ENCODE measurements around the gene ATP6V0C.

The ATP6V0C gene

GRCh38 chr16:2513405-2514332 is at the start of gene ATP6V0C:
Gene ATP6V0C (plus strand): TSS chr16:2513952. CDS start chr16:2514104, 152 bp downstream.
- peak; percentile 83 to 86 for DNase-seq (ENCODE audit: low read depth in 1 of 2, low spot score in 1 of 2)

- no peak for DNase-seq (ENCODE audit: low read depth in 1 of 2, low spot score in 1 of 2)
These were observed 49.4 kb upstream of the ATP6V0C start for GRCh38 chr16:2464333-2464732.

- DNase-seq (ENCODE audit: low read depth in 1 of 2, low spot score in 1 of 2): no peak
These were observed 47.9 kb upstream of the ATP6V0C start for GRCh38 chr16:2465653-2466415.

- no peak for DNase-seq (ENCODE audit: low read depth in 1 of 2, low spot score in 1 of 2)
These were observed 46.9 kb upstream of the ATP6V0C start for GRCh38 chr16:2466667-2467527.

- no peak for DNase-seq (ENCODE audit: low read depth in 1 of 2, low spot score in 1 of 2)
These were observed 46.1 kb upstream of the ATP6V0C start for GRCh38 chr16:2467528-2468232.

- no peak for DNase-seq (ENCODE audit: low read depth in 1 of 2, low spot score in 1 of 2)
These were observed 45.5 kb upstream of the ATP6V0C start for GRCh38 chr16:2468233-2468724.

- DNase-seq (ENCODE audit: low read depth in 1 of 2, low spot score in 1 of 2): no peak
These were observed 44.9 kb upstream of the ATP6V0C start for GRCh38 chr16:2468725-2469398.

GRCh38 chr16:2469399-2470233 is 44.1 kb upstream of the ATP6V0C start:
- DNase-seq (ENCODE audit: low read depth in 1 of 2, low spot score in 1 of 2): no peak

- no peak for DNase-seq (ENCODE audit: low read depth in 1 of 2, low spot score in 1 of 2)
These were observed 43.5 kb upstream of the ATP6V0C start for GRCh38 chr16:2470234-2470601.

GRCh38 chr16:2470603-2471015 is 43.1 kb upstream of the ATP6V0C start:
- DNase-seq (ENCODE audit: low read depth in 1 of 2, low spot score in 1 of 2): no peak

- DNase-seq (ENCODE audit: low read depth in 1 of 2, low spot score in 1 of 2): no peak
These were observed 42.6 kb upstream of the ATP6V0C start, which contains the start of gene NTN3 for GRCh38 chr16:2471016-2471652. Gene NTN3 (plus strand): TSS chr16:2471297. CDS start chr16:2471702, 405 bp downstream.

- DNase-seq (ENCODE audit: low read depth in 1 of 2, low spot score in 1 of 2): no peak
These were observed 41.9 kb upstream of the ATP6V0C start for GRCh38 chr16:2471653-2472487.

- no peak for DNase-seq (ENCODE audit: low read depth in 1 of 2, low spot score in 1 of 2)
These were observed 41.3 kb upstream of the ATP6V0C start for GRCh38 chr16:2472488-2472864.

- DNase-seq (ENCODE audit: low read depth in 1 of 2, low spot score in 1 of 2): no peak
These were observed 40.8 kb upstream of the ATP6V0C start for GRCh38 chr16:2472885-2473445.

GRCh38 chr16:2473446-2473926 is 40.3 kb upstream of the ATP6V0C start:
- no peak for DNase-seq (ENCODE audit: low read depth in 1 of 2, low spot score in 1 of 2)

GRCh38 chr16:2473999-2474876 is 39.5 kb upstream of the ATP6V0C start:
- DNase-seq (ENCODE audit: low read depth in 1 of 2, low spot score in 1 of 2): peak in 1 of 2 donors; percentile 26
